Body of pancreas (tissue), 4 donors: ENCODE measurements around the gene CRYBB1. TPM values are rescaled to one million over a fixed set of nuclear protein-coding genes. Genes with fewer than 3 reads are reported as not detected.

Experiments
- ATAC-seq: fragments of 150-250 bp; one replicate; pipeline ENCODE4 v1.9.1; 2016
- DNase-seq, 4 donors: peaks; one replicate each; pipeline ENCODE4 v3.0.0-alpha.2; 2019
- H3K27ac ChIP-seq, 4 donors: fragments of 200-600 bp; sonication (generic); 1 replicate in 3 of 4; 2 replicates in 1 of 4; pipeline versions ENCODE4 v1.5.1 to v1.6.1; 2016 to 2019; ENCODE audit warnings: mild to moderate bottlenecking in 1 of 4, mixed read lengths in 1 of 4, moderate library complexity in 1 of 4
- H3K27me3 ChIP-seq, 2 donors: fragments of 200-600 bp; sonication (generic); one replicate each; pipeline ENCODE4 v1.6.0; 2016; ENCODE audit warnings: mild to moderate bottlenecking in 1 of 2
- H3K36me3 ChIP-seq, 2 donors: fragments of 200-600 bp; sonication (generic); replicated peaks in 1 of 2; 2 replicates each; pipeline ENCODE4 v1.5.1; 2016; ENCODE audit warnings: low read depth in 2 of 2; ENCODE audit not compliant: insufficient read depth in 1 of 2
- H3K4me1 ChIP-seq: fragments of 200-600 bp; sonication (generic); one replicate; pipeline ENCODE4 v1.6.0; 2016
- H3K4me3 ChIP-seq, 2 donors: fragments of 200-600 bp; sonication (generic); 1 replicate in 1 of 2; 2 replicates in 1 of 2; pipeline ENCODE4 v1.5.1; 2016 to 2019
- H3K9me3 ChIP-seq, 3 donors: fragments of 200-600 bp; sonication (generic); 1 replicate in 2 of 3; 2 replicates in 1 of 3; pipeline ENCODE4 v1.5.1; 2016
- POLR2A ChIP-seq, 3 donors: fragments of 450-650 bp; IDR thresholded peaks; one replicate each; pipeline ENCODE4 v1.6.1; 2016; ENCODE audit warnings: antibody characterized with exemption in 3 of 3, mild to moderate bottlenecking in 2 of 3
- WGBS, 2 donors: methylation state at CpG; one replicate each; pipeline ENCODE4 v1.1.5; 2017; 5-methylcytosine and 5-hydroxymethylcytosine counted together
- intact Hi-C: fragments of 100-400 bp; cut with DNase I; formaldehyde crosslinking; loops from one replicate; pipeline ENCODE4 v1.15.1; 2023
- total RNA-seq, 2 donors: library from RNA; depleted of rRNA; stranded (reverse); fragments of >200 nt; gene quantifications; one replicate each; pipeline ENCODE4 v1.1.0, GENCODE V29; 2016
- TF ChIP-seq, protein P1 (sequence below), 7 experiments: fragments of 450-650 bp in 4 of 7; fragments of 200-600 bp in 3 of 7; sonication (generic) in 3 of 7; IDR thresholded peaks; one replicate each; pipeline ENCODE4 v1.5.1; 2016 to 2019; ENCODE audit warnings: antibody characterized with exemption in 7 of 7

CRYBB1 gene
- total RNA-seq, 2 donors from 2014 or later, result 0.52 TPM; not detected in 1

DNA sequence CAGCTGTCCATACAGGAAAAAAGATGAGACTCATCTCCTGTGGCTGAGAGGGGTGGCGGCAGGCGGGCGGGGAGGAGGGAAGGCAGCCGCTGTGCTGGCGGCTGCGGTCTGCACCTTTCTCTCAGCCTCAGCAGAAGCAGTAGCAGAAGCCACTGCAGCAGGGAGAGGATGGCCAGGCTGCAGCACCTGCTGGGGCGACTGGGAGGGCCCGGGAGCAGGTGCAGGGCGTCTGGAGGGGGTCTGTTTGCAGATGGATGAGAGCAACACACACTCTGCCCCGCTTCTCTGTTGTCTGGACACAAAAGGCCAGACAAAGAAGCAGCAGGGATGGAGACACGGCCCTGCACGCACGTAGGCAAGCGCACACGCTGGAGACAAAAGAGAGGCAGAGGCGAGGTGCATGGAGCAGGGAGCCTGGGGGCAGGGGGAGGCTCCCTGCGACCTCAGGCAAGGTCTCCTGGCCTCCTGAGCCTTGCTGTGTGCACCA lies 30.2 kb upstream of the CRYBB1 start:
- intact Hi-C loops, result no loop called here
- no peak overlapping the region for H3K4me3 ChIP-seq
- H3K9me3 ChIP-seq, result no peaks in the 10 kb centered on the region
- TF ChIP-seq, protein P1, sequence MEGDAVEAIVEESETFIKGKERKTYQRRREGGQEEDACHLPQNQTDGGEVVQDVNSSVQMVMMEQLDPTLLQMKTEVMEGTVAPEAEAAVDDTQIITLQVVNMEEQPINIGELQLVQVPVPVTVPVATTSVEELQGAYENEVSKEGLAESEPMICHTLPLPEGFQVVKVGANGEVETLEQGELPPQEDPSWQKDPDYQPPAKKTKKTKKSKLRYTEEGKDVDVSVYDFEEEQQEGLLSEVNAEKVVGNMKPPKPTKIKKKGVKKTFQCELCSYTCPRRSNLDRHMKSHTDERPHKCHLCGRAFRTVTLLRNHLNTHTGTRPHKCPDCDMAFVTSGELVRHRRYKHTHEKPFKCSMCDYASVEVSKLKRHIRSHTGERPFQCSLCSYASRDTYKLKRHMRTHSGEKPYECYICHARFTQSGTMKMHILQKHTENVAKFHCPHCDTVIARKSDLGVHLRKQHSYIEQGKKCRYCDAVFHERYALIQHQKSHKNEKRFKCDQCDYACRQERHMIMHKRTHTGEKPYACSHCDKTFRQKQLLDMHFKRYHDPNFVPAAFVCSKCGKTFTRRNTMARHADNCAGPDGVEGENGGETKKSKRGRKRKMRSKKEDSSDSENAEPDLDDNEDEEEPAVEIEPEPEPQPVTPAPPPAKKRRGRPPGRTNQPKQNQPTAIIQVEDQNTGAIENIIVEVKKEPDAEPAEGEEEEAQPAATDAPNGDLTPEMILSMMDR (IDR thresholded peaks at IDR 0.05), result no peak
- no peak for TF ChIP-seq POLR2A (IDR thresholded peaks at IDR 0.05)
- no peaks in the 10 kb centered on the region for H3K27me3 ChIP-seq
- peaks cover 5% of the 10 kb centered on the region for H3K4me1 ChIP-seq
- ATAC-seq (no peak), DNase-seq (no peak)
- no peak overlapping the region for H3K27ac ChIP-seq
- no peaks in the 10 kb centered on the region for H3K36me3 ChIP-seq
- WGBS, 2 donors, result 41 to 60% methylated on average over 9 to 17 of the region's 17 CpGs

- no peak for TF ChIP-seq POLR2A (IDR thresholded peaks at IDR 0.05)
- TF ChIP-seq, protein P1 (IDR thresholded peaks at IDR 0.05), result no peak
- Histone ChIP-seq H3K9me3 (no peaks in the 10 kb centered on the region), H3K4me1 (peaks cover 5% of the 10 kb centered on the region), H3K27me3 (no peaks in the 10 kb centered on the region), H3K4me3 (no peak overlapping the region), H3K27ac (no peak overlapping the region), H3K36me3 (no peaks in the 10 kb centered on the region)
- WGBS, 2 donors, result 52 to 54% methylated on average over 5 of the region's 5 CpGs
- intact Hi-C loops, result no loop called here
- ATAC-seq, result no peak
- DNase-seq, result no peak
These were observed 28.3 kb upstream of the CRYBB1 start for GRCh38 chr22:26646158-26646557.

- TF ChIP-seq, protein P1 (IDR thresholded peaks at IDR 0.05), result no peak
- no peak for TF ChIP-seq POLR2A (IDR thresholded peaks at IDR 0.05)
- H3K36me3 ChIP-seq, result no peaks in the 10 kb centered on the region
- peaks cover 5% of the 10 kb centered on the region for H3K4me1 ChIP-seq
- DNase-seq, result no peak
- no peaks in the 10 kb centered on the region for H3K9me3 ChIP-seq
- no peaks in the 10 kb centered on the region for H3K27me3 ChIP-seq
- no peak for ATAC-seq
- no peak overlapping the region for H3K4me3 ChIP-seq
- WGBS, 2 donors, result 77% methylated on average over 15 of the region's 15 CpGs
- intact Hi-C loops, result no loop called here
- no peak overlapping the region for H3K27ac ChIP-seq
These were observed 25.7 kb upstream of the CRYBB1 start for GRCh38 chr22:26643418-26644100.

DNA sequence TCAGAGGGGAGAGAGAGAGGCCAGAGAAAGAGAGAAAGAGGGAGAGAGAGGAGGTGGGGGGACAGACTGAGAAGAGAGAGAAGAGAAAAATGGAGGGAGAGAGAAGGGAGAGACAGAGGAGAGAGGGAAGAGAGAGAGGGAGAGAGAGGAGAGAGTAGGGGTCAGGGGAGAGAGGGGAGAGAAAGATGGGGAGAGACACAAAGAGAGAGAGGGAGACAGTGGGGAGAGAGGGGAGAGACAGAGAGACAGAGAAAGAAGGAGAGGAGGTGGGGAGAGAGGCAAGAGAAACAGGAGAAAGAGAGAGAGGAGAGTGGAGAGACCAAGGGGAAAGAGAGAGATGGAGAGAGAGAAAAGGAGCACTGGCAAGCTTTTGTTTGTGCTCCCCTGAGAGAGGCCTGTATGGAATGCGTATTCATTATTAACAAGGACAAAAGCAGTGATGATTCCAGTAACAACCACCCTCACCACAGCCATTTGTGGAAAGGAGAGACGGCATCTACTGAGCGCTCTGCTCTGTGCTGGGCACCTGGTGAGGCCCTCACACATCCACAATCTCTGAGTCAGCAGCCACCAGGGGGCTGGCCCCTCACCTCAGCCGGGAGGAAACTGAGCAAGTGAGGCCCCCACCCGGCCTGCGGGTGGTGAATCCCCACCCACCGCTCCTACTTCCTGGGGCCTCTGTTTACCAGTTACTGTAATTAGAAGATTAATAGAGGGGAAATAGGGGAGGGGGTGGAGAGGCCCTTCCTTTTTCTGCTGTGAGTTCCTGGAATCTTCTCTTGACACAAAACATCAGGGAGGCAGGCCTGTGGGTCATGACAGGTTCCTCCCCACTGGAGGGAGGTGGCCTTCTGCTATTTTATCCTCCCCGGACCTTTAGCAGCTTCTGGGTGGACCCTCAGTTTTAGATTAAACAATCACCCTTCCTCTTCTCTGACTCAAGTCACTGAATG lies 24.9 kb upstream of the CRYBB1 start:
- 43 to 62% methylated on average over 8 of the region's 8 CpGs for WGBS, 2 donors
- DNase-seq (no peak), ATAC-seq (no peak)
- intact Hi-C loops, result no loop called here
- H3K27ac ChIP-seq, result no peak overlapping the region
- H3K27me3 ChIP-seq, result no peaks in the 10 kb centered on the region
- TF ChIP-seq POLR2A (IDR thresholded peaks at IDR 0.05), result no peak
- TF ChIP-seq, protein P1 (IDR thresholded peaks at IDR 0.05), result no peak
- no peak overlapping the region for H3K4me3 ChIP-seq
- no peaks in the 10 kb centered on the region for H3K9me3 ChIP-seq
- peaks cover 5% of the 10 kb centered on the region for H3K4me1 ChIP-seq
- no peaks in the 10 kb centered on the region for H3K36me3 ChIP-seq
